GM21825 (cell line): ENCODE data around the gene CLPX.
"Not testable (repeated sequence)": the region's sequence is repeated elsewhere in the genome, so short reads cannot be mapped to it uniquely, and the experiment has no call there.

ENCODE experiments used
- ATAC-seq: cut with Tn5 transposase; IDR thresholded peaks from one replicate; pipeline ENCODE4 v1.9.1; 2021; ENCODE audit warnings: mild to moderate bottlenecking, moderate library complexity; ENCODE audit not compliant: unreplicated experiment

Gene CLPX

DNA sequence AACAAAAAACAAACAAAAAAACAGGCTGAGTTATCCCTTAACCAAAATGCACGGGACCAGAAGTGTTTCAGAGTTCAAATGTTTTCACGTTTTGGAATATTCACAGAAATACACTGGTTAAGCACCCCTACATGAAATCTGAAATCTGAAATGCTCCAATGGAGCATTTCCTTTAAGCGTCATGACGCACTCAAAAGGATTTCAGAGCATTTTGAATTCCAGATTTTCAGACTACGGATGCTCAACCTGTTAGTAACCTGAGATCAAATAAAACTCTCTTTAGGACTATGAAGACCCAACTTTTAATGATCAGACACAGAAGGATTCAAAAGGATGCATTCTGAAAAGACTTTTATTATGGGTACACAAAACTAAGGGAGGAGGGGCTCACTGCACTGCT lies 9.6 kb downstream of the CLPX start:
- ATAC-seq = no peak

DNA sequence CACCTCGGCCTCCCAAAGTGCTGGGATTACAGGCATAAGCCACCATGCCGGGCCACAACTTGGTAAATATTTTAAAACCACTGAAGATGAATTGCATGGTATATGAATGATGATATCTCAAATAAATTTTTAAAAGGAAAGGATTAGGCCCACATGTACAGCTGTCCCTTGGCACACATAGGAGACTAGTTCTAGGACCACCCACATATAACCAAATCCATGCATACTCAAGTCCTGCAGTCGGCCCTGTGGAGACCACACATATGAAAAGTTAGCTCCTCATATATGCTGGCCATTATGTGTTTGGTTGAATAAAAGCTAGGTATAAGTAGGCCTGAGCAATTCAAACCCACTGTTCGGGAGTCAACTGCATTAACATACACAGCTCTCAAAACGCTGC lies 10.6 kb downstream of the CLPX start:
- ATAC-seq = no peak

DNA sequence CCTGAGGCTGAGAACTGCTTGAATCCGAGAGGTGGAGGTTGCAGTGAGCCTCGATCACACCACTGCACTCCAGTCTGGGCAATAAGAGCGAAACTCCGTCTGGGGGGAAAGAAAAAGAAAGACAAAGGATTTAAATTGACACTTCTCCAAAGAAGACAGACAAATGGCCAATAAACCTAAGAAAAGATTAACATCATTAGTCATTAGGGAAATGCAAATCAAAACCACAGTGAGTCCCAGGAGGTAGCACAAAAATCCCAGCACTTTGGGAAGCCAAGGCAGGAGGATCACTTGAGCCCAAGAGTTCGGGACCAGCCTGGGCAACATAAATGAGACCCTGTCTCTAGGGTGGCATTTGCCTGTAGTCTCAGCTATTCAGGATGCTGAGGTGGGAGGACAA lies 12.6 kb downstream of the CLPX start:
- no peak for ATAC-seq

DNA sequence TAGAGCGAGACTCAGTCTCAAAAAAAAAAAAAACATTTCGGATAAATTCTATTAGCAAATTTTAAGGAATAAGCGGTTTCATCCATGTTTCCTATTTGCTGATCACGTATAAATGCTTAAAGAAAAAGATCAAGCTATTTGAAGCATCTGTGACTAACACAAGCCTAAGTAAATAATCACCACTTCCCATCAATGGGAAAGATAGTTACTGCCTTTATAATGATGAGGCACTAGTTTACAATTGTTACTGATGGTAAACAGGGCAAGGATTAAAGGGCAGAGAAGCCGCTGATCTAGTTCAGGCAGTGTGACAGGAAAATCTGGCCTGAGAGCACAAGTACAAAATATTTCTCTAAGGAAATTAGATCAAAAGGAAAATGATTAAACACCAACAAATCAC lies 13.7 kb downstream of the CLPX start:
- no peak for ATAC-seq

DNA sequence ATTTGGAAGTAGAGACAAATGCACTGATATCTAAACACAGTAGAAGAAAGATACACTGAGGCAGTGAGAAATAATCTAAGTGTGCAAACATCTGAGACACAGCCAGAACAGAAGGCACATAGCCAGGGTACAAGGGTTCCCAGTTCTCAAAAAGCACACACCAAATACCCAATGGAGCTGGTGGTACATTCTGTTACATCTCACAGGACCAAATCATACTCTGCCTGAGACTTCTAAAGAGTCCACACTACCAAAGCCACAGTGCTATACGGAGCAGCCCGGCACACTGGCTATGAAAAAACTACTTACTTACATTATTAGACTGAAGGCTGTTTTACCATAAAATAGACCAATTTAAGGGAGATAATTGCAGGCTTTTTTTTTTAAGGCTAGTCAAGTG lies 19.3 kb downstream of the CLPX start:
- ATAC-seq = no peak

DNA sequence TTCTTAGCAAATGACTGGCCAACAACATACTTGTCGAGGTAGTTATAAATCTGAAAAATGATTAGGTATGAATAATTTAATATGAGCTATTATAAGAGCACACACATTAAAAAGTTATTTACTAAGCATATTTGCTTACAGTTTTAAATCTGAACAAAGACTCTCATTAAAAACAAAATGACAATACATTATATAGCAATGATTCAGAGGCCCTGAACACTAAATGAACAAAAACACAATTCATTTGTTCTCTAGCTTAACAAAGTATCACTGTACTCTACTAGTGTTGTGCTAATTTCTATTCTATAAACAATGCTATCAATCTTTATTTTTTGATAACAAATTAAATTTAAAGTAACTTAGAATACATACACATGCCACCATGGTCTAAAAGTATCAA lies 21.0 kb downstream of the CLPX start:
- no peak for ATAC-seq

DNA sequence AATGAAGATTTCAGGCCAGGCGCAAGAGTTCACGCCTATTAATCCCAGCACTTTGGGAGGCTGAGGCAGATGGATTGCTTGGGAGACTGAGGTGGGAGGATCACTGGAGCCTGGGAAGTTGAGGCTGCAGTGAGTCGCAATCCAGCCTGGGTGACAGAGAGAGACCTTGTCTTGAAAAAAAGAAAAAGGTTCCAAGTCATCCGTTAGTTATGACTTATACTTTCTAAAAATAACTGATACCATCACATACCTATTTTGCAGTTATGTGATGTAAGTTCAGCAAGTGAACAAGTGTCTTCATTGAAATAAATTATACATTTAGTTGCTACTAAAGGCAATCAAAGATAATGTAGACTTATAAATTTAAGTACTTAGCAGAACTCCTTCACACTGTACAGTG lies 22.1 kb downstream of the CLPX start:
- ATAC-seq = no peak

DNA sequence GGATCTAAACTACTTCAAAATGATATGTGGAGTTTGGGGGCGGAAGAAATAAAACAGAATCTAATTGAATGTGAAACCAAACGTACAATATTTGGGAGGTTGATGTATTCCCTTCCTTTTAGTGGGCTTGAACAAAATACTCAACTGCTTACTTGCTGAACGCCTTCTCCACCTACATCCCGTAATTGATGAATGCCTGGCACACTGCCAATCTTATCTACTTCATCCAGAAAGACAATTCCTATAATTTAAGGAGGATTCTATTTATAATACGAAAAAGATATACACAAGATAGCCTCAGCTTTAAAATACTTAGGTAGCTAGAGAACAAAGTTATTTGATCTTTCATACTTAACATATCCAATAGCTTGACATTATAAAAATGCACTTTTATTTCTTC lies 28.4 kb downstream of the CLPX start:
- ATAC-seq = no peak

DNA sequence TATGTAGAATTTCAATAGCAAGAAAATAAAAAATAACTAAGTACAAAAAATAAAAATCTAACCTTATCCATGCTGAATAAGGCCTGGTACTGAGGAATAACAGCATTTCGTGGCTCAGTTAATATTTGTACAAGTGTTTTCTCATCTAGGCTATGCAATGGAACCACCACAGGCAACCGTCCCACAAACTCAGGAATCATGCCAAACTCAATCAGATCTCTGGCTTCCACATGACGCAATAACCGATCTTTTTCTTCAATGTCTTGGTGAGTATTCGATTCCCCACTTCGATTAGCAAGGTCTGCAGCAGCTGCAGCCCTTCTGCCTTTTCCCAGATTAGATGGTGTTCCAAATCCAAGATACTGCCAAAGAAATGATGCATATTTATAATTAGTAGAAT lies 30.4 kb downstream of the CLPX start:
- ATAC-seq = no peak

DNA sequence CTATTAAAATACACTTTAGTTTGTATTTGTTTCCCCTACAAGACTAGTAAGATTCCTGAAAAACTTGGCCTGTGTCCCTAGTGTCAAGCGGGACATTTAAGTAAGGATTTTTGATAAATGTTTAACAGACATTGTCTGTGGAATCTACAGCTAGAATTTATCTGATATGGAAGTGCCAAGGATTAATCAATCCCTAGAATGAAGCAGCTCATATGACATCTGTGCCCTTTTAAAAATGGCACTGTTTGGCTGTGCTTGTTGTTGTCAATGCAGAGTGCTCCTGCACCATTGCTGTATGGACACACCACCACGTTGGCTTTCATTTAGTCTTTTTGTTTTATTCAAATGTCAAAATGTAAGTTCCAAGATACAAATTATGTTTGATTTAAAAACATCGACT lies 37.2 kb downstream of the CLPX start:
- ATAC-seq = no peak

DNA sequence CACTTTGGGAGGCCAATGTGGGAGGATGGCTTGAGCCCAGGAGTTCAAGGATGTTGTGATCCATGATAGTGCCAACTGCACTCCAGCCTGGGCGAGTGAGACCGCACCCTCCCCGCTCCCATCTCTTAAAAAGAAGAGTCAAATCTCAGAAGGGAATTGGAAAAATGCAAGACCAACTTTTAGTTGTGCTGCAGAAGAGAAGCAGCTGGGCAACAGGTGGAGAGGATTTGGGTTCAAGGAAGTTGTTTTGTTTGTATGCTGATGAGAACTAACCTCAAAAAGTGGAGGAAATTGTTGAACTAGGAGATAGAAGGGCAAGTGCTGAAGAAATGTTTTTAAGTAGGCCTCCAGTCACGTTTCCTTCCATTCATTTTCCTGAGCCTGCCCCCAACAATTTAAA lies 38.7 kb downstream of the CLPX start:
- no peak for ATAC-seq

DNA sequence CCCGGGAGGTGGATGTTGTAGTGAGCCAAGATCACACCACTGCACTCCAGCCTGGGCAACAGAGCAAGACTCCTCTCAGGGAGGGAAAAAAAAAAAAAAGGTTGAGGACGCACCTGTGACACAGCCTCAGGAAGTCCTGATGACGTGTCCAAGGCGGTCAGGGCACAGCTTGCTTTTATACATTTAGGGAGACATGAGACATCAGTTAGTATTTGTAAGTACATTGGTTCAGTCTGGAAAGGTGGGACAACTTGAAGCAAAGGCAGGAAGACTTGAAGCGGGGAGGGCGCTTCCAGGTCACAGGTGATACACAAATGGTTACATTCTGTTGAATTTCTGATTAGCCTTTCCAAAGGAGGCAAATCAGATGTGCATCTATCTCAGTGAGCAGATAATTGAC lies 46.5 kb downstream of the CLPX start:
- not testable (repeated sequence) for ATAC-seq

DNA sequence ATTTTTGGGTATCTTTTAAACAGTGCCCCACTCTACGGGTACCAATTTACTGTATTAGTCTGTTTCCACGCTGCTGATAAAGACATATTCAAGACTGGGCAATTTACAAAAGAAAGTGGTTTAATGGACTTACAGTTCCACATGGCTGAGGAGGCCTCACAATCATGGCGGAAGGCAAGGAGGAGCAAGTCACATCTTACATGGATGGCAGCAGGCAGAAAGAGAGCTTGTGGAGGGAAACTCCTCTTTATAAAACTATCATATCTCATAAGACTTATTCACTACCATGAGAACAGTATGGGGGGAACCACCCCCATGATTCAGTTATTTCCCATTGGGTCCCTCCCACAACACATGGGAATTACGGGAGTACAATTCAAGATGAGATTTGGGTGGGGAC lies 47.2 kb downstream of the CLPX start:
- ATAC-seq = not testable (repeated sequence)

DNA sequence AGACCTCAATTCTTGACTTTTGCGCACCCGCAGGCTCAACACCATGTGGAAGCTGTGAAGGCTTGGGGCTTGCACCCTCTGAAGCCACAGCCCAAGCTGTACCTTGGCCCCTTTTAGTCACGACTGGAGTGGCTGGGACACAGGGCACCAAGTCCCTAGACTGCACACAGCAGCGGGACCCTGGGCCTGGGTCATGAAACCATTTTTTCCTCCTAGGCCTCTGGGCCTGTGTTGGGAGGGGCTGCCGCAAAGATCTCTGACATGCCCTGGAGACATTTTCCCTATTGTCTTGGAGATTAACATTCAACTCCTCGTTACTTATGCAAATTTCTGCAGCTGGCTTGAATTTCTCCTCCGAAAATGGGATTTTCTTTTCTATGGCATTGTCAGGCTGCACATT lies 48.1 kb downstream of the CLPX start:
- ATAC-seq = not testable (repeated sequence)

DNA sequence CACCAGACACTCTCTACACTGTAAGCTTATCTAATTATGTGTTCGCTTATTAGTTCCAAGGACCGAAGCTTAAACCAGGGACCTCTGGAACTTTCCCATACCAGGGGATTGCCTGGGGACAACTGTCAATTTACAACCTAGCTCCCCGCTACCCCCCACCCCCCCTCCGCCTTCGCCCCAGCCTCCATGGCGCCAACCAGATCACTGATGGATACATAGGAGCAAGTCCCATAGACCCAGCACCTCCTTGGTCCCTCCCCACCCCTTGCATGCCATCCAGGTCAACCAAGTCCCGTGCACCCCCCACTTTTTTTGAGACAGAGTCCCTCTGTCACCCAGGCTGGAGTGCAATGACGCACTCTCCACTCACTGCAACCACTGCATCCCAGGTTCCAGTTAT lies 50.6 kb downstream of the CLPX start:
- no peak for ATAC-seq

DNA sequence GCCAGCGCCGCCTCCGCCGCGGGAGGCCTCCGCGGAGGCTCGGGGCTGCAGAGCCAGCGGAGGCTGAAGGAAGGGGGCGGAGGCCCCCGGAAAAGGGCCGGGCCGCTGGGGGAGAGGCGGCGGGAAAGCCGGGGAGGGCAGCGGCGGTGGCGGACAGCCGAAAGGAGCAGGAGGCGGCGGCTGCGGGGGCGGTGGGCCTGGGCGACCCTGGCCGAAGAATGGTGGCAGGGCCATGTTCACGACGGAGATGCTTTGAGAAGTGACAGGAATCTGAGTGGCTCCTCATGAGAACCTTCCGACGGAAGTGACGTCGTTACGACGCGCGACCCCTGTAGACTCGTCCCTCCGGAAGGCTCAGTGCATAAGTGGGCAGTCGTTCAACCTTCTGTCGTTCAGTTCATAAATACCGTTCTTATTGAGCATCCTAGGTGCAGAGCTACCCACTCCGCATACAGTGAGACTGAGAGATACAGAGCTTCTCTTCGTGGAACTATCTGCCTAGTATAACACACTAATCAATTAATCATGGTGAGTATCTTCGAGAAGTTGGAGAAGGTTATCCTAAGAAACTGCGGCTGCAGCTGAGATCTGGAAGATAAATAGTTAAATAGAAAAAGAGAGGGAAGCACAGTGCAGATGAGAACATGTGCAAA lies 51.5 kb downstream of the CLPX start, which contains the start of gene PDCD7:
PDCD7 (minus strand) TSS at position 261 of the 653 bp plus-strand sequence; CDS start at position 234, 27 bp downstream.
- ATAC-seq = peak; percentile 88

DNA sequence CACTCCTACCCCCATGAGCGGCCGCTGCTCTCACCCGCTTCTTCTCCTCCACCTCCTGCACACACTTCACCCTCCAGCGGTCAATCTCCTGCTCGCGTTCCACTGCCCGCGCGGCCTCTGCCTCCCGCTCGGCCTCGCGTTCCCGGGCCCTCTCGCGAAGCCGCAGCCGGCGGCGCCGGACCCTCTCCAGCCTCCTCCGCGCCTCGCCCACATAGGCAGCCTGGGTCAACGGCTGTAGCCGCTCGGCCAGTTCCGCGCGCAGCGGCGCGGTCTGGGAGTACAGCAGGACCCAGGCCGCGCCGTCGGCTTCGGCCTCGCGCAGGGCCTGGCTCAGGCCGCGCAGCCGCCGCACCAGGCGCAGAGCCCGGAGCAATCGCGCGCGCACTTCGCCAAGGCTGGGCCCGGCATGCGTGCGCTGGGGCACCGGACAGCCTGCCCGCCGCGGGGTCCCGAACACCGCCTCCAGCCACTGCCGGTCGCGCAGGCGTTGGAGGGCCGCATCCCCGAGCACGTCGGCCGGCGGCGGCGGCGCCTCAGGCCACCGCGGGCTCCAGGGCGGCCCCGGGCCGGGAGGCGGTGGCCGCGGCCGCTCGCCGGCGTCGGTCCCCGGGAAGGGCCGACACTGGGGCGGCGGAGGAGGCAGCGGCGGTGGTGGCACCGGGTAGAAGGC lies 52.1 kb downstream of the CLPX start:
- peak; percentile 37 for ATAC-seq

DNA sequence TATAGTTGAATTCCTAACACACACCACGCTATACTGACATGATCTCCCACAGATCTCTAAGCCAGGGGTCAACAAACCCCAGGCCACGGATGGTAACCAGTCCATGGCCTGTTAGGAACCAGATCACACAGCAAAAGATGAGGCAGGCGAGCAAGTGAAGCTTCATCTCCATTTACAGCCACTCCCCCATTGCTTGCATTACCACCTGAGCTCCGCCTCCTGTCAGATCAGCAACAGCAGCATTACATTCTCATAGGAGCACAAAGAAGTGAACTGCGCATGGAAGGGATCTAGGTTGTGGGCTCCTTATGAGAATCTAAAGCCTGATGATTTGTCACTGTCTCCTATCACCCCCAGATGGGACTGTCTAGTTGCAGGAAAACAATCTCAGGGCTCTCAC lies 54.2 kb downstream of the CLPX start:
- ATAC-seq = no peak

DNA sequence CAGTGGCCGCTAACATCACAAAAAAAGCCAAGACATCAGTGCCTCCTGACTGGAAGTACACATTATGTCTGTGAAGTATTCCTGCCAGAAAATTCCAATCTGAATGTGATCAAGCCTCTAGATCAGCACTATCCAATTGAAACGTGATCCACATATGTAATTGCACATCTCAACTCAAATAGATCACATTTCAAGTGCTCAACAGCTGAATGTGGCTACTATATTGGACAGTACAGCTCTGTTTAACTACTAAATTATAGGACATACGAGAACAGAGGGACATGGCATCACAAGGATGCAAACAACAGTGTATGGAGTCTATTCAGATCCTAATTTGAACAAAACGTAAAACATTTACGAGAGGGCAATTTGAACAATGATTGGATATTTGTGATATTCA lies 69.6 kb downstream of the CLPX start:
- no peak for ATAC-seq

DNA sequence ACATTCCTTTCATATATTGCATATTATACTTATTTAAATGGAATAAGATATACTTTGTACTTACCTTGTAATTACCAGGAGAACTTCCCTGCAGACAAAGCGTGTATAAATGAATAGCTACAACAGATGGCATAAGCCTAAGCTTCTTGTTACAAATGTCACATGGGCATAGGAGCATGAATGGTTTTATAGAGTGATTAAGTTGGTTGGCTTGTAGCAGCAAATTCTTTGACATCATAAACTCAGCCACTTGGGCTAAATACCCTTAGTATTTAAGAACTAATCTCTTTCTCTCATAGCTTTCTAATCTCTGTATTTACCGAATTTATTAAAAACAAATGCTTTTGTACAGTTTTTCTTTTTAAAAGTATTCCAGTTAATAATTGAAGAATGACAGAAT lies 70.1 kb downstream of the CLPX start, which contains the start of gene UBAP1L:
UBAP1L (minus strand) TSS at position 115 of the 400 bp plus-strand sequence. CDS start 8,985 bp downstream, outside the sequence.
- no peak for ATAC-seq

DNA sequence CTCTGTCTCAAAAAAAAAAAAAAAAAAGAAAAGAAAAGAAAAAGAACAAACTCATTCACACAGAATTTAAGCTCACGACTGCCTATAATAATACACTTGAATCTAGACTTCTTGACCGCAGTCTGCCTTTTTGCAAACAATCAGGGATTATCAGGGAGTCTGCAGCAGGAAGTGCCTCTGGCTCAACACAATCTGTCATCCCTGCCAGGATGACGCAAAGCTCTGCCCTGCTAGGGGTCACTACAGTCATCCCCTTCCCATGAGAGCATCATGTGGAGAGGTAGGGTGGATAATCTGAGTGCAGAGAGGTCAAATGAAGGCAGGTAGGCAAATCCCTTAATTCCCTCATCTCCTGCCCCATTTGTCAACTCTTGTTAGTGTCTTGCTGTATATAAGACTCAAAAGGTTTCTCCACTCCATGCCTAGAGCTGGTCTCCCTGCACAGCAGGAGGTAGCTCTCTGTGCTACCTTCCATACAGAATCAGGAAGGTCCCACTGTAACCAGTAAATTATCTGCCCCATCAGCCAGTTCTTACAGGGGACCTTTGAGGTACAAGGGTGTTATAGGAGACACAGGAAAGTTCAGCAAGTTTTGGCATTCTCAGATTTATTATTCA lies 74.4 kb downstream of the CLPX start:
- ATAC-seq = no peak

DNA sequence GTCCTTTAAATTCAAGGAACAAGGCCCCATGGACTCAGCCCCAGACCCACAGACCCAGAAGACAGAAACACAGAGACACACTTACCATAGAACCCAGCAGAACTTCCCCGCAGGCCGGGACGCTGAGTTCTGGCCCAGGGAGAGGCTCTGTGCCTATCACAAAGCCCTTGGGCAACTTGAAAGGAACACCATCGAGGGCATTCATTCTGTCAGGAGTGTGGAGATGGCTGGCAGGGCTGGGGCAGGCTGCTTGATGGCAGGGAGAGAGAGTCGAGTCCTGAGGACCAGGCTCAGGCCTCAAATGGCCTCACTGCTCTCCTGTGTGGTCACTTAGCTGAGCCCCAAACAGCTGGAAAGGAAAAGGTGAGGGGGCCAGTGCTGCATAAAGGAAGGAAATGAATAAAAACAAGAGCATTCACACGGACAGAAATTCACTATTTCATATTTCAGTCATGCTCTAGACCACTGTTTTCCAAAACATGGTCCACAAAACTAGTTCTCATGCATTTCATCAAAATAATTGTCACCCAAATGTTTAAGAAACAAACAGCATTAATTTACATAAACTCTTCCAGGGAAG lies 79.0 kb downstream of the CLPX start:
- ATAC-seq = no peak
